Activated CD8-positive, alpha-beta memory T cell treated with anti-CD3 and anti-CD28 coated beads for 24 hours (primary cell): ENCODE data around the gene ABLIM1.
"Not testable (repeated sequence)": the region's sequence is repeated elsewhere in the genome, so short reads cannot be mapped to it uniquely, and the experiment has no call there.

Experiments
- DNase-seq: peaks from one replicate; pipeline ENCODE4 v3.0.0-alpha.2; 2020

ABLIM1 gene

DNA sequence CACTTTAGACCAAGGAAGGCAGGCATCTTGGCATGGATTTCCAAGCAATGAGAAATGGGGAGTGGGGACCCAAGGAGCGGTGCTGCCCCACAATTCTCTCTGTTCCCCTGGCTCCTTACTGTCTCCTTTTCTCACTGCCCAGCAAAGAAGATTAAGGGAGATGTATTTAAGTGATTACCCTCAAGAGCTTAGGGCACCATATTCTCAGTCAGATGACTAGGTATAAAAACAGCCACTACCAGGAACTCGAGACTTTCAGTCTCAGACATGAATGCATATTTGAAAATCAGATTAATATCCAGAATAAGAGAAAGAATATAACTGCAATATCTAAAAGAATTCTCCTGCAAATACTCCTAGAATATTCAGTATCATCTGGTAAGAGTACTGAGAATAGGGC is at the start of gene ABLIM1:
Gene ABLIM1 (minus strand): TSS at position 101 of the 400 bp plus-strand sequence. CDS start 75 bp downstream, at position 26.
- no peak for DNase-seq

GRCh38 chr10:114706458-114707055 is 48.5 kb upstream of the ABLIM1 start:
- DNase-seq: no peak

GRCh38 chr10:114704679-114705078 is 46.6 kb upstream of the ABLIM1 start:
- DNase-seq: no peak

DNA sequence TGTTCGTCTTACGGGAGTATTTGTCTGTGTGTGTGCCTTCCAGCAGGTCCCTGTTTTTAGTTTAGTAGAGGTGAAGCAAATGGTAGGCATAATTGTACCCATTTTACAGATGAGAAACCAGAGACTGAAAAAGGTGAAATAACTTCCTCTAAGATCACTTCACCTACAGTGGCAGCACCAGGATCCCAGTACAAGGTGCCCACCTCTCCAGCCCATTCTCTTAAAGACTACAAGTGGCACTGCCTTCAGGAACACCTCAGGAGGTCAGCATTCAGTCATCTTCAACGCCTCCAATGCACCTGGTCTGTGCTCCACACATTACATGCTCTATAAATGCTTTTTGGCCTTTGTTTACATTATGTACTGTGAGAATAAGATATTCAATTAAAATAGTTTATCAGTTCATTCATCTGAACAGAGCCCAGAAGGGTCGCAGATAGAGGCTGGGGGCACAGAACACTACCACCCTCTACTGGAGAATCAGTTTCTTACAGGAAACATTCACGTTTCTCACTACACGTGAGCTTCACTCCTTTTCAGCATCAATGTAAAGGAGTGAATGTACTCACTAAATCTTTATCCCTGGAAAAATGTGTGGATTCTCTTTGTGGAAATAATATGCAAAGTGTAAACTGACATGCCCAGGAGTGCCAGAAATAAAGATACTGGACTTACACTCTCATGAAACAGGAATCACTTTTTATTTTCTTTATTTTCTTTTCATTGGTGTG is 45.5 kb upstream of the ABLIM1 start:
- no peak for DNase-seq

GRCh38 chr10:114698271-114699061 is 40.4 kb upstream of the ABLIM1 start:
- DNase-seq: no peak

GRCh38 chr10:114697061-114697598 is 39.1 kb upstream of the ABLIM1 start:
- DNase-seq: no peak

GRCh38 chr10:114696301-114696700 is 38.2 kb upstream of the ABLIM1 start:
- DNase-seq: not testable (repeated sequence)

GRCh38 chr10:114694752-114695151 is 36.7 kb upstream of the ABLIM1 start:
- DNase-seq: peak; percentile 60

DNA sequence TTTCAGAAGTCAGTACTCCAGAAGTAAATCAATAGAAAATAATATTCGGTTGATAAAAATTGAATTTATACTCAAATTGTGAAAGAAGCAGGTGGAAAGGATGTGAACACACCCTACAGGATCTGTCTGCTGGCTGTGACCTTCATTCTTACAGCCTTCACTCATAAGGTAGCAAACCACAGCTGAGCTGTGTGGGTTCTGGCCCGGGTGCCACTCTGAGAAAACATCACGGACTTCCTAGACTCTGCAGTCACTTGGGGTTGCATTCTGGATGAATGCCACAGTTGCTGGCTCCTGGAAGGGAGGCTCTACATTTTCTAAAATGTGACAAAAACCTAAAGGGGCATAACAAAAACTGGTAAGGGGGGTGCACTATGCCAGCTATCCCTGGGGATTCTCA is 36.0 kb upstream of the ABLIM1 start:
- DNase-seq: no peak

GRCh38 chr10:114691442-114691941 is 33.4 kb upstream of the ABLIM1 start:
- no peak for DNase-seq

- DNase-seq: no peak
Measured at GRCh38 chr10:114688786-114689185, 30.7 kb upstream of the ABLIM1 start.

DNA sequence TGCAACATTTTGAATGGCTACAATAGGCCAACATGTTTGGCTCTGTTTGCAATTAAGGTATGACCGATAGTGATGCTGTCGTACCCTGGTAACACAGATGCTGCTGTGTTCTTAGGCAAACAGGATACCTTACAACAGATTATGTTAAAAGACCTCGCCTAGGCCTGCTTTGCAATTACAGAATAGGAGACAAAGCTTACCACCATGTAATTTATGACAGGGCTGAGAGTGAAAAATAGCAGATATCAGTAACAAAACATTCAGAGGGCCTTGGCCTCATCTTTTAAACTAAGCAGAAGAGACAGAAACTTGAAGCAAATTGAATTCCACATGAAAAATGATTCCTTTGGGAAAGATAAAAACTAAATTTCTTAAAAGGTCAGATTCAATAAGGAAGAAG is 29.4 kb upstream of the ABLIM1 start:
- DNase-seq: no peak

- DNase-seq: no peak
Measured at GRCh38 chr10:114686013-114686412, 27.9 kb upstream of the ABLIM1 start.

- DNase-seq: no peak
Measured at GRCh38 chr10:114685456-114685855, 27.4 kb upstream of the ABLIM1 start.

- DNase-seq: no peak
Measured at GRCh38 chr10:114684822-114685209, 26.7 kb upstream of the ABLIM1 start.

DNA sequence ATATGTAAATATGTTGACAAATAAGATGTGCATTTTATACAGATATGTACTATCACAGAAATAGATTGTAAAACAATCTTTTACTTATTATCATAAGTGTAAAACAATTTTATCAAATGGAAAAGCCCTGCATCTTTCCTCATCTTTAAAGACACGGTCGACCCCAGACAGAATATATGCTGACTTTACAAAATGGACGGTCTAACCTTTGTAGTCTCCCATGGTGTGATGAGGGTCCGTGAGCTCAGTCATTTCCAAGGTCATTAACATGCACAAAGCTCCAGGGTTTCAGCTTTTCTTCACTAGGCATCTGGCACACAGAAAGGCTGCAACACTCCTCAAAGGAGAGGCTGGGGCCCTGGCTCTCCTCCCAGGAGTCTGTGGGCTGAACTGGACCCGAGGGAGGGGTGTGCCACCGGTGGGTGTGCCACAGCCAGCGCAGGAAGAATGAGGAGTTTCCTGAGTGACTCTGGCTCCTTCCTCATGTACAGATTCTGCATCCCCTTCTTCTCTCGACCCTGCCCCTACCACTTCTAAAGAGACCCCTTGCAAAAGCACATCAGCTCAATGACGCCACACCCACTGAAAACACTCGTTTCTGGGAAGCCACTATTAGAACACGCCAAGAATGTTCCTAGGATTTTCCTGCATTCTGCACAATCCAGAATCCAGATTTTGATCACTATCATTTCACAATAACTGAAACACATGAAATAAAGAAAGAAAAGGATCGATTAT is 26.2 kb upstream of the ABLIM1 start:
- no peak for DNase-seq

- no peak for DNase-seq
Measured at GRCh38 chr10:114683593-114683992, 25.5 kb upstream of the ABLIM1 start.

GRCh38 chr10:114683162-114683561 is 25.1 kb upstream of the ABLIM1 start:
- DNase-seq: no peak

DNA sequence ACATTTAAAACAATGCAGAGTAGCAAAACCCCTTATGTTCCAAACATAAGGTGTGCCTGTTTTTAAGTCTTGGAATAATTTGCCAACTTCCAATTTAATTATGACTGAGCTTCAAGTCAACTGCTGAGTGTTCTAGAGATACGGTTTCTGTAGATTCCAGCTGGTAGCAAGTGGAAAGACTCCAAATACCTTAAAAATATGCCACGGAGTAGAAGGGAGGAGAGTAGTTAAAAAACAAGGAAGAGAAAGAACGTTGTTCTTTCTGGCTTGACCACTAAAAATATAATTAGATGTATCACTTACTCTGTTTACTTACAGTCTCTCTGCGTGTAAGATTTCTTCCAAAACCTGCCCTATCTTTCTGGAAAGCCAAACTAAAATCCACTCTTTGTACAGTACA is 24.5 kb upstream of the ABLIM1 start:
- DNase-seq: no peak

DNA sequence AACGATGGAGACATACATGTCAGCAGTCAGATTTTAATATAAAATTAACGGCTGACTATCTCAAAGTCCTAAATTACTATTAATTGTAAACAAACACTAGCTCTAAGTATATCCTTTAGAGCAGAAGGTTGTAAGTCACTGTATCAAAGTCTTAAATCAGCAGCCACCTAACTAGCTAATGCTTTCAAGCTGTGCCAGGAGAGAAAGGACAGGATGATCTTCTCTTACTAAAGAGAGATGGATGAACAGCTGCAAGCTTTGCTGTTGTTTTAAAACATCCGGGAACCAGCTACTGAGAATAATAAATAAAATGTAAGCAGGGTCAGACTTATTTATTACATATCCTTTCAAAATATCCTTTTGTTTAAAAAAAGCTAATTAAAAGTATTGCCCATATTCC is 24.0 kb upstream of the ABLIM1 start:
- DNase-seq: no peak

GRCh38 chr10:114681542-114681941 is 23.5 kb upstream of the ABLIM1 start:
- no peak for DNase-seq

GRCh38 chr10:114680543-114681117 is 22.6 kb upstream of the ABLIM1 start:
- DNase-seq: no peak
